ENCODE results near the gene EFL1.
"Not testable (repeated sequence)": the region's sequence is repeated elsewhere in the genome, so short reads cannot be mapped to it uniquely, and the experiment has no call there.

DNA sequence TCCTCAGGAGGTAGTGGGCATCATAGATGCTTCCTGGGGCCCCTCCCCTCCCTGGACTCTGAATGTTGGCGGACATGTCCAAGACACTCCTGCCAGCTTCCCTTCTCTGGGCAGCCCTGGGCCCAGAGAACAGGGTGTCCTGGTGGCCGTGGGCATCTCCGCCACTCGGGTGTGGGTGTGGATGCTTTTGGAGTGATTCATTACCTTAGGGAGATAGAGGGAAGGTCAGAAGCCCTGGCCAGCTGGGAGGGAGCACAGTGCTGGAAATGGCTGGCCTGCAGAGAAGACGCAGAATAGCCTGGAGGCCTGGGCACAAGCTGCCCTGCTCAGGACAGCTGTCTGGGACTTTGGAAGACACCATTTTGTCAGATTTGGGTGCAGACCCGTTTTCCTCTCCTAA is 37.8 kb upstream of the EFL1 start:
- not testable (repeated sequence) for TF ChIP-seq ZNF274 (IDR thresholded peaks at IDR 0.05; ENCODE audit: low read depth, low read length); YY1 (IDR thresholded peaks at IDR 0.05; ENCODE audit: insufficient read depth, insufficient read length)

Measured in NT2/D1 (cell line).